Activated effector memory CD4-positive, alpha-beta T cell treated with Interleukin-2 at 50 U/mL for 16 hours (primary cell): ENCODE results near the gene PNISR.

Source experiments
- DNase-seq: peaks from one replicate; pipeline ENCODE4 v3.0.0-alpha.2; 2020

The PNISR gene

DNA sequence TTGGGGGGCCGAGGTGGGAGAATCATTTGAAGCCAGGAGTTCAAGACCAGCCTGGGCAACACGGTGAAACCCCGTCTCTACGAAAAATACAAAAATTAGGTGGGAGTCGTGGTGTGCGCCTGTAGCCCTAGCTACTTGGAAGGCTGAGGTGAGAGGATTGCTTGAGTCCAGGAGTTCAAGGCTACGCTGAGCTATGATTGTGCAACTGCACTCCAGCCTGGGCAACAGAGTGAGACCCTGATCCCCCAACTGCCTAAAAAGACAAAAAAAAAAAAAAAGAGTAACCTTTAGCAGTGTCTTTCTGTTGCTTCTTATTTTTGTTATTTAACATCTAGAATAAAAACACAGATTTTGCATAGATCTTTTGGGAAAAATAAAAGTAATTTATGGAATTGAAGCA lies 18.0 kb downstream of the PNISR start:
- no peak for DNase-seq

GRCh38 chr6:99402448-99402847 lies 22.7 kb downstream of the PNISR start:
- DNase-seq = no peak

GRCh38 chr6:99397287-99397686 lies 27.8 kb downstream of the PNISR start:
- no peak for DNase-seq

DNA sequence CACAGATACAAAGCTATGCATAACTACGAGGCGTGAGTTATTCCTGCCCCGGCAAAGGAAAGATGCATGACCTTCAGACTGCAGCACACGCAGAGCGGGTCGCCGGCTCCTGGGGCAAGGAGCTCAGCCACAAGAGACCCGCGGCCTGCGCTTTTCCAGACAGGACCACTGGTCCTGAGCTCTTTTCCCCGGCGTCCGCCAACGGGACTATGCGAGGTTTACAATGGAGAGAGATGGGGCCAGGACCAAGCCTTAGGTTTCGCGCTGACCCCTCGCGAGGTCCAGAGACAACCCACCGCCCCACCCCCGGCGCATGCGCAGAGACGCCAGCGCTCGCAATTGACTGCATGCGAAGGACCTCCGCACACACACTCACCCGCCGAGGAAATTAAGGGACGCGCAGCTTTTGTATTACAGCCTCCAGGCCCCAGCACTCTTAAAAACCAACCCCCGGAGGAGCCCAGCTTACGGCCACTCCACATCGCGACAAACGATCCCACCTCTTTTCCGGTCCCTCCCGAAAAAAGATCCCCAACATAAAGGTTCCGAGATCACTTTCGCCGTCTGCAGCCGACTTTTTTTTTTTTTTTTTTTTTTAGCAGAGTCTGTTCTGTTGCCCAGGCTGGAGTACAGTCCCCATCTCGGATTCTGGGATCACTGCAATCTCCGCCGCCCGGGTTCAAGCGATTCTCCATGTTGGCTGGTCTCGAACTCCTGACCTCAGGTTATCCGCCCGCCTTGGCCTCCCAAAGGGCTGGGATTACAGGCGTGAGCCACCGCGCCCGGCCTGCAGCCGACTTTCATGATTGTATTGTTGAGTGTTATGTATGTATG lies 31.2 kb downstream of the PNISR start, which contains the start of gene COQ3:
COQ3 (minus strand) TSS at position 498 of the 834 bp plus-strand sequence; CDS start at position 482, 16 bp downstream.
- peak; percentile 59 for DNase-seq

GRCh38 chr6:99393366-99393697 lies 31.8 kb downstream of the PNISR start:
- DNase-seq = no peak

- no peak for DNase-seq
Measured at GRCh38 chr6:99390896-99391295, 34.2 kb downstream of the PNISR start.

DNA sequence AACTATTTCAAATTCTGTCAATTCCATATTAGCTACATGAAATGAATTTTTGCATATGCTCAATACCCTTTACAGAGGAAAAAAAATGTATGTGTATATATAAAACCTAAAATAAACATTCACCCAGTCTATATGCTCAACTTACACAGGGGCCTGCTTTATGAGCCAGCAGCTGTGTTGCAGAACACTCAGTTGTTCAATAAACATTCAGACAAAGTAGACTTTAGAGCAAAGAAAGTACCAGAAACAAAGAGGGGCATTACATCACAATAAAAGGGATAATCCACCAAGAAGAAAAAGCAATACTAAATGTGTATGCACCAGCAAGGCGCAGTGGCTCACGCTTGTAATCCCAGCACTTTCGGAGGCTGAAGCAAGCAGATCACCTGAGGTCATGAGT lies 40.6 kb downstream of the PNISR start:
- no peak for DNase-seq

DNA sequence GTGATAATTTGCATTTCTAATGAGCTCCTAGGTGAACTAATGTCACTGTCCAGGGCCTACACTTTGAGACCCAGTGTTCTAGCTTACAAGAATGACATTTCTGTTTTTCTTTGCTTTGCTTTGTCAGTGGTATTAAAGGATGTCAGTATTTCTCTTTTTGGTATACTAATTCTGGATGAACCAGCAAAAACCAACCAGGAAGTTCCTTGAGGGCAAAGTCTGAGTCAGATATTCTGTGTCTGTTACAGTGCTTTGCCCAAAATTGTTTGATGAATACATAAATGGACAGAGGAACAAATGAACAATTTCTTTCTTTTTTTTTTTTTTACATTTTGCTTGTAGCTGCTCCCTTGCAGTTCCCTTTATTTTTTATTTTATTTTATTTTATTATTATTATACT lies 46.5 kb downstream of the PNISR start:
- DNase-seq = no peak

GRCh38 chr6:99369533-99369932 lies 55.6 kb downstream of the PNISR start:
- no peak for DNase-seq

- DNase-seq = no peak
Measured at GRCh38 chr6:99366852-99367251, 58.3 kb downstream of the PNISR start.

- no peak for DNase-seq
Measured at GRCh38 chr6:99364026-99364425, 61.1 kb downstream of the PNISR start.

DNA sequence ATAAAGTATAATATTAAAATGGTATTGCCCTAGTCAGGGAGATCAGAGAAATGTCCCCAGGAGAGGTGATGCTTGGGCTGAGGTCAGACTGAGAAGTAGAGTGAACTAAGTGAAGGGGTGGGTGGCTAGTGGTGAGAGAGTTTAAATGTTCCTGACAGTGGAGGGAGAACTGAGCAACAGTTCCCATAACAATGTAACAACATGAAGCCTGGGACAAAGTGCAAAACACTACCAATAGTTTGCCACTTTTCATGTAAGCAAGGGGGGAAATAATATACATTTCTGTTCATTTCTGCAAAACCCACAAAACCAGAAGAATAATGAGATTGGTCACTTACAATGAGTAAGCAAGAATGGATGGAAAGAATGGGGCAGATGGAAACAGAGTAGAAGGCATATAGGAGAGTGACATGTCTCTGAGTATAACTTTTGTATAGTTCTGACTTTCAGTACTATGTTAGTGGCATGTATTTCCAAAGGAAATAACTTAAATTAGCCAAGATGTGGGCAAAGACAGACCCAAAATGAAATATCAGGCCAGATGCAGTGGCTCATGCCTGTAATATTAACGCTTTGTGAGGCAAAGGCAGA lies 62.3 kb downstream of the PNISR start:
- no peak for DNase-seq

DNA sequence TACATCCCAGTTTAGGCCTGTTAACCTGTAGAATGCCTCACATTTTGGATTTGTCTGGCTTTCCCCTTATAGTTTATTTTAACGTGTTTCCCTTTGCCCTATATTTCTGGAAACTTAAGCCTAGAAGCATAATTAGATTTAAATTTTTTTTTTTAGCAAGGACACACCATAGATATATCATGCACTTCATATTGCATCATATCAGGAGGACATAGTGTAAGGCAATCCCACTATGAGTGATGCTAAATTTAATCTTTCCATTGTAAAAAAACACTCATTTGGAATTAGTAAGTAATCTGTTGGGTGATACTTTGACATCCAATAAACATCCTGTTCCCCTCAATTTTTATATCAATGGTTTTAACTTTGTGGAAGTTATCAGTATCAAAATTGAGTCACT lies 65.3 kb downstream of the PNISR start:
- DNase-seq = no peak

GRCh38 chr6:99356641-99357040 lies 68.5 kb downstream of the PNISR start:
- DNase-seq = no peak

DNA sequence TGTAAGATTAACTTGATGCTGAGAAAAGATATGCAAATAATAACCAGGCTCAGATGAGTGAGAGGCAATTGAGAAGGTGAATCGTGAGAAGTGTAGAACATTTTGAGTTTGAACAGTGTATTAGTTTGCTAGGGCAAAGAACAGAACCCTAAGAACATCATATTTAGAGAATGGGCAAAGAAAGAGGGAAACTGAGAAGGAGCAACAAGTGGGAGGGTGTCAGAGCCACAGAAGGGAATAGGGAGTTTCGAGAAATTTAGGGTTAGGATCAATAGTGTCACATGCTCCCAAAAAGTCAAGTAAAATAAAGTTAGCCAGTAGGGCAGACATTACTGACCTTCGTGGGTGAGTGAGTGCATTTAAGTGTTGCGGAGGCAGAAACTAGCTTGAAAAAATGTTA lies 70.1 kb downstream of the PNISR start:
- DNase-seq = no peak

GRCh38 chr6:99353126-99353525 lies 72.0 kb downstream of the PNISR start:
- no peak for DNase-seq

DNA sequence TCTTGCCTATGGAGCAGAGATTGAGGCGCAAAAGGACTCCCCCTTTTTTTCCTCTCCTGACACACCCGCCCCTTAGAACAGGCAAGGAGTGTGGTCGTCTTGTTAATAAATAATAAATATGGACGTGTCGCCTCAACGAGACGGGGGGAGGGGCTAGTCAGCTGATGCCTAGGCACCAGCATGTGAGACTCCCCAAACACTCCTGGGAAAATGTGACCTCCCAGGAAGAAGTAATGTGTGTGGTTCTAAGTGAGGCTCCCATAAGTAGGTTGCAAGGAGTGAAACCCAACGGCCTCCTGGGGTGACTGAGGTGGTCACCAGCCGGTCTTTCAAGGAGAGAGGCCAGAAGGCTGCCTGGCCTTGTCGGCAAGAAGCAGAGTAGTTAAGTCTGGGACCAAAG lies 74.5 kb downstream of the PNISR start:
- no peak for DNase-seq

GRCh38 chr6:99349171-99350141 lies 75.7 kb downstream of the PNISR start, which contains the start of gene FAXC:
Gene FAXC (minus strand): TSS chr6:99349674. CDS start chr6:99349372, 302 bp downstream.
- no peak for DNase-seq

DNA sequence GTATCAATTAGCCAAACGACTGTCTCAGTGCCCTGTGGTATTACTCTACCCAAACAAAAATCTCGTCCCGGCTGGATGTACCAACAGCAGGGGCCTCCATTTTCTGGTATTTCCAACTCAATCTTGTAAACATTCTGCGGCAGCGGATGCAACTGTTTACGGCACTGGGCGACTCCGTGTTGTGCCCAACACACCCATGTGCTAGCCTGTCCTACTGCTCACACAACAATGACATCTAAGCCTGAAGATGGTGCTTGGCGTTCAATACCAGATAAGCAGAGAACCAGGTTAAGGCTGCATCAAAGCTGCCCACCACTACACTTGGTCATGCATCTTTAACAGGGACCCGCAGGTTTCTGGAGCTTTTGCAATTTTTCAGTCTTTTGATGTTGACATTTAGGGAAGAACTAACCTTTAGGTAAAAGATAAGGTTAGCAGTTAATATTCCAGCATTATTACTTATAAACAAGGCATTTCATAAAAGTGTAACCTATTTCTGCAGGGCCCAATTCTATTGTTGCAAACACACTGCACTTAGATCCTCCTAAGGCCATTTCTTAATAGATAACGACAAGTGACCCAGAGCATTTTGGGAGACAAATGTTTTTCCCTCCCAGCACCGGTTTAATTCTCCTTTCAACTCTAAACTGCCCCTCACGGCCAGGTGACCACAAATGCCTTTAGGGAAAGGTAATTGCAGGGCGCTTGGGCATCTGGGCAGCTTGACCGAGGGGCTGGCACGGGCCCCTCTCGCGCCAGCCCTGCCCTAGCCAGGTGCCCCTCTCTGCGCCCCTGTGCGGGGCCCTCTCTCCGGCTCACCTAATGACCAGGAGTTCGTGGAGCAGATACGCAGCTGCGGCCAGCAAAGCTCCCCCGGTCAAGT lies 76.6 kb downstream of the PNISR start:
- DNase-seq = no peak
